Mesodermal cell (in vitro differentiated cells): ENCODE measurements around the gene EYA2.

ENCODE experiments used
- H3K27ac ChIP-seq: 2 replicates; pipeline ENCODE4 v1.7.0; 2013; ENCODE audit warnings: mild to moderate bottlenecking, low read depth, low read length, moderate library complexity; ENCODE audit not compliant: severe bottlenecking
- H3K36me3 ChIP-seq: 2 replicates; pipeline ENCODE4 v1.7.1; 2013; ENCODE audit warnings: mild to moderate bottlenecking, low read length, moderate library complexity; ENCODE audit not compliant: control insufficient read depth, insufficient read depth
- H3K4me1 ChIP-seq: one replicate; pipeline ENCODE4 v1.7.1; 2013; ENCODE audit warnings: mild to moderate bottlenecking, low read length; ENCODE audit not compliant: insufficient read depth, control insufficient read depth, poor library complexity, severe bottlenecking
- H3K4me3 ChIP-seq: 2 replicates; pipeline ENCODE4 v1.7.0; 2013; ENCODE audit warnings: low read length, control low read depth, mild to moderate bottlenecking; ENCODE audit not compliant: insufficient read depth, poor library complexity, severe bottlenecking; ENCODE audit errors: extremely low read depth
- H3K9me3 ChIP-seq: 2 replicates; pipeline ENCODE4 v1.7.1; 2013; ENCODE audit warnings: mild to moderate bottlenecking, low read length, moderate library complexity; ENCODE audit not compliant: control insufficient read depth
- WGBS, 2 experiments: methylation state at CpG; one replicate each; pipeline ENCODE4 v1.1.5; 2013; ENCODE audit warnings: missing lambda C conversion rate in 2 of 2; ENCODE audit not compliant: insufficient coverage in 2 of 2; 5-methylcytosine and 5-hydroxymethylcytosine counted together

EYA2 gene

DNA sequence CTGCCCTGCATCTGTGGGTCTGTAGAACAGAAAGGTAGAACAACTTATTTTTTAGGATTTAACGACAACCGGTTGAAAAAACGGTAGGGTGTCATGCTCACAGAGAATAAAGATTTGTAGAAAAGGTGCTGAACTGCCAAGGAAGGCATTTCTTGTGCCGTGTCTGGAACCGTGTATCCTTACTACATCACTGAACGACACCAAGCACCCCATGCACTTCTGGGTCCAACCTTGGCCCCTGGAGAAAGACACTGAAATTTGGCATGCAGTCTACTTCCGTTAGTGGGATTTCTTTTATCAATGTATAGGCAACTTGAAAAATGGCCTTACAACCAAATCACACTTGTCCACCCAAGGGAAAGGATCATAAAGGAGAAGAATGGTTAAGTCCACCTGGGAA, 316.4 kb downstream of the EYA2 start:
- Histone ChIP-seq H3K4me3 (no peak overlapping the region), H3K27ac (no peak overlapping the region), H3K9me3 (no peaks in the 10 kb centered on the region), H3K4me1 (no peaks in the 10 kb centered on the region), H3K36me3 (peaks cover 87% of the 10 kb centered on the region)
- WGBS, 2 experiments, result 90 to 97% methylated on average over 4 to 6 of the region's 7 CpGs

GRCh38 chr20:47212606-47213207, 318.1 kb downstream of the EYA2 start:
- H3K9me3 ChIP-seq, result no peaks in the 10 kb centered on the region
- H3K4me3 ChIP-seq, result no peak overlapping the region
- no peaks in the 10 kb centered on the region for H3K4me1 ChIP-seq
- peaks cover 96% of the 10 kb centered on the region for H3K36me3 ChIP-seq
- H3K27ac ChIP-seq, result no peak overlapping the region
- WGBS, 2 experiments, result 95 to 100% methylated on average over 2 to 4 of the region's 9 CpGs

DNA sequence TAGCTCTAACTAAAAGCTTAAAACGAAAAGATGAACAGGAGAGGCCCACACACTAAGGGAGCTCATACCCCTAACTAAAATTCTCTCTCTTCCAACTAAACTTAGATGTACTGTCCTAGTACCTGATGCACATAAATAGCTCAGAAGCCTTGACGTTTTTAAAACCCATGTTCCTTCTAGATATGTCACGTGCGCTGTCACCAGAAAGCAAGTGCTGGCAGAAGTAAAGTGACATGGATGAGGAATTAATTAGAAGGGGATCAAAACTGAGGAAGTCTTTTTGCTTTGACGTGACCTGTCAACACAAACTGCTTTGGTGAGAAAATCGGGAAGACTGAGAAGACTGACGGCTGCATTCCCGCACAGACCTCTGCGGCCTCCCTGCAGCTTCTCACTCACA, 319.3 kb downstream of the EYA2 start:
- no peaks in the 10 kb centered on the region for H3K4me1 ChIP-seq
- H3K9me3 ChIP-seq, result no peaks in the 10 kb centered on the region
- H3K27ac ChIP-seq, result no peak overlapping the region
- WGBS, 2 experiments, result 94 to 96% methylated on average over 8 to 9 of the region's 9 CpGs
- H3K4me3 ChIP-seq, result no peak overlapping the region
- peaks cover 96% of the 10 kb centered on the region for H3K36me3 ChIP-seq

DNA sequence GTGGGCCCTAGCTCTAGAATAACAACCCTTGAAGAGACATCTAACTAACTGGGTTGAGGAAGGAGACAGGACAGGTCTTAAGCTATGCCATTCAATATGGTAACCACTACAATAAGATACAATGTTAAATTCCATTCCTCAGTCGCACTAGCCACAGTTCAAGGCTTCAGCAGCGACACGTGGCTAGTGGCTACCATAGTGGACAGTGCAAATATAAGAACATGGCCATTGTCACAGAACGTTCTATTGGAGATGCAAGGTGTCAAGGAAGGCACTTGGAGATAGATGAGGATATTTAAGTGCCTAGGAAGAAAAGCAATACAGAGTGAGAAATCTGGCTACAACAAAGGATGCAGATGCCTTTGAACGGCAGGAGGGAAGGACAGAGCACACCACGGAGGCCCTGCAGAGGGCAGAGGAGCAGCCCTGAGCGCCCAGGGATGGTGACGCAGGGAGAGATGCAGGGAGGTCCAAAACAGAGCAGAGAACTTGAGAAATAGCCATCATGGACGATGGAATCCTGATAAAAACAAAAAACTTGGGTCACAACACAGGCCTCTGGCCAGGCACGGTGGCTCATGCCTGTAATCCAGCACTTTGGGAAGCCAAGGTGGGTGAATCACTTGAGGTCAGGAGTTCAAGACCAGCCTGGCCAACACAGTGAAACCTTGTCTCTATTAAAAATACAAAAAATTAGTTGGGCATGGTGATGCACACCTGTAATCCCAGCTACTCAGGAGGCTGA, 321.2 kb downstream of the EYA2 start:
- Histone ChIP-seq H3K36me3 (peaks cover 95% of the 10 kb centered on the region), H3K4me3 (no peak overlapping the region), H3K27ac (no peak overlapping the region), H3K4me1 (no peaks in the 10 kb centered on the region), H3K9me3 (no peaks in the 10 kb centered on the region)
- WGBS, 2 experiments, result 95 to 96% methylated on average over 10 of the region's 10 CpGs

GRCh38 chr20:47216819-47217410, 322.3 kb downstream of the EYA2 start:
- Histone ChIP-seq H3K9me3 (no peaks in the 10 kb centered on the region), H3K36me3 (peaks cover 95% of the 10 kb centered on the region), H3K4me1 (no peaks in the 10 kb centered on the region), H3K4me3 (no peak overlapping the region), H3K27ac (no peak overlapping the region)
- 91 to 95% methylated on average over 4 to 6 of the region's 7 CpGs for WGBS, 2 experiments

- peaks cover 95% of the 10 kb centered on the region for H3K36me3 ChIP-seq
- no peaks in the 10 kb centered on the region for H3K4me1 ChIP-seq
- no peak overlapping the region for H3K27ac ChIP-seq
- no peaks in the 10 kb centered on the region for H3K9me3 ChIP-seq
- 95 to 99% methylated on average over 7 to 8 of the region's 12 CpGs for WGBS, 2 experiments
- no peak overlapping the region for H3K4me3 ChIP-seq
These were observed 323.1 kb downstream of the EYA2 start for GRCh38 chr20:47217482-47218446.

GRCh38 chr20:47220161-47220582, 325.5 kb downstream of the EYA2 start:
- H3K4me3 ChIP-seq, result no peak overlapping the region
- no peaks in the 10 kb centered on the region for H3K9me3 ChIP-seq
- 93 to 97% methylated on average over 5 to 7 of the region's 8 CpGs for WGBS, 2 experiments
- H3K27ac ChIP-seq, result no peak overlapping the region
- peaks cover 94% of the 10 kb centered on the region for H3K36me3 ChIP-seq
- H3K4me1 ChIP-seq, result no peaks in the 10 kb centered on the region

- H3K9me3 ChIP-seq, result no peaks in the 10 kb centered on the region
- WGBS, 2 experiments, result 91 to 97% methylated on average over 8 to 15 of the region's 16 CpGs
- H3K4me1 ChIP-seq, result no peaks in the 10 kb centered on the region
- H3K4me3 ChIP-seq, result no peak overlapping the region
- no peak overlapping the region for H3K27ac ChIP-seq
- H3K36me3 ChIP-seq, result peaks cover 92% of the 10 kb centered on the region
These were observed 326.5 kb downstream of the EYA2 start for GRCh38 chr20:47221036-47221625.

DNA sequence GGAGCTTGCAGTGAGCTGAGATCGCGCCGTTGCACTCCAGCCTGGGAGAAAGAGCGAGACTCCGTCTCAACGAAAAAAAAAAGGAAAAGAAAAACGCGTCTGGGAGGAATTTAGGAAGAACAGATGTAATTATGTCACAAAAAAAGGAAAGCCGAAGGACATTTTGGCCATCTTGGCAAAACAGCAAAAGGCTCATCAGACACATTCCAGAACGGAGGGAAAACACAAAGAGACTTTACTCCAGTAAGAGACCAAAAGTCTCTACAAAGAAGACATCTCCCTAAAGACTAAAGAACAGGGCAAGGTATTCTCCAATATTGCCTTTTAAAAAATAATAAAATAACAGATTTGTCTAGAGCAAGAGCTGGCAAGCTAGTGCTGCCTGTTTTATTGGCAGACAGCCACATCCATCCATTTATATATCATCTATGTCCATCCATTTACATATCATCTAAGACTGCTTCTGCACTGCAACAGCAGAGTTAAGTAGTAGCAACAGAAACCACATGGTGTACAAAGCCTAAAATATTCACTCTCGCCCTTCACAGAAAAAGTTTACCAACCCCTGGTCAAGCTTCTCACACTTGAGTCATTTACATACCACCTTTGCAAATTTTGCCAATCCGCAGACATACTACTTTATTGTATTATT, 328.0 kb downstream of the EYA2 start:
- Histone ChIP-seq H3K4me3 (no peak overlapping the region), H3K36me3 (peaks cover 96% of the 10 kb centered on the region), H3K4me1 (no peaks in the 10 kb centered on the region), H3K9me3 (no peaks in the 10 kb centered on the region), H3K27ac (no peak overlapping the region)
- 86 to 97% methylated on average over 9 to 11 of the region's 12 CpGs for WGBS, 2 experiments

DNA sequence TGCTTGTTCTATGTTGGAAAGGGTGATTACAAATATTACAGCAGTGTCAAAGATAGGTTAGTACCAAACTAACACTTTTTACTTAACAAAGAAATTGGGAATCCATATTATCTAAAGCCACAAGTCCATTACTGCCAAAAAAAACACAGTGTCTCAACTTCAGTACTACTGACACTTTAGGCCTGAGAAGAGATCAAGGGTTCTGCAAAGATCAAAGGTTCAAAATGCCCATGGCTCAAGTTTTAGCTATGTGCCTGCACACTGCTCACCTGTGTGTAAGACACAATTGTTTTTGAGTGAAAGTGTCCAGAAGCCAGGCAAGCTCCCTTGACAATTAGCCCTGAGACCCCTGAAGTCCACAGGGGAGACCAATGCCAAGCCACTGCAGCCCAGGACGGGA, 329.3 kb downstream of the EYA2 start:
- peaks cover 96% of the 10 kb centered on the region for H3K36me3 ChIP-seq
- H3K4me1 ChIP-seq, result no peaks in the 10 kb centered on the region
- 93 to 100% methylated on average over 1 of the region's 1 CpG for WGBS, 2 experiments

More for the DNA sequence above, 329.3 kb downstream of the EYA2 start:
- no peak overlapping the region for H3K4me3 ChIP-seq
- H3K27ac ChIP-seq, result no peak overlapping the region
- no peaks in the 10 kb centered on the region for H3K9me3 ChIP-seq
